ENCODE results near the gene ZBTB43. TPM values are rescaled to one million over a fixed set of nuclear protein-coding genes. Genes with fewer than 3 reads are reported as not detected.

The ZBTB43 gene
- total RNA-seq, 6 experiments from 2014 or later = 9.2 to 15.9 (median 13.6) TPM

DNA sequence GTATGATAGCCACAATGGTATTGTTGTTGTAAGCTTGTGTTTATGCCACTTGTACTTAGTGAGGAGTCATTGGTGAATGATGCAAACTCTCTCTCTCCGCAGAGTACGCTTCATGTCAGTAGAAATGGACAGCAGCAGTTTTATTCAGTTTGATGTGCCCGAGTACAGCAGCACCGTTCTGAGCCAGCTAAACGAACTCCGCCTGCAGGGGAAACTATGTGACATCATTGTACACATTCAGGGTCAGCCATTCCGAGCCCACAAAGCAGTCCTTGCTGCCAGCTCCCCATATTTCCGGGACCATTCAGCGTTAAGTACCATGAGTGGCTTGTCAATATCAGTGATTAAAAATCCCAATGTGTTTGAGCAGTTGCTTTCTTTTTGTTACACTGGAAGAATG, 74.4 kb downstream of the ZBTB43 start:
- TF ChIP-seq, protein P1, sequence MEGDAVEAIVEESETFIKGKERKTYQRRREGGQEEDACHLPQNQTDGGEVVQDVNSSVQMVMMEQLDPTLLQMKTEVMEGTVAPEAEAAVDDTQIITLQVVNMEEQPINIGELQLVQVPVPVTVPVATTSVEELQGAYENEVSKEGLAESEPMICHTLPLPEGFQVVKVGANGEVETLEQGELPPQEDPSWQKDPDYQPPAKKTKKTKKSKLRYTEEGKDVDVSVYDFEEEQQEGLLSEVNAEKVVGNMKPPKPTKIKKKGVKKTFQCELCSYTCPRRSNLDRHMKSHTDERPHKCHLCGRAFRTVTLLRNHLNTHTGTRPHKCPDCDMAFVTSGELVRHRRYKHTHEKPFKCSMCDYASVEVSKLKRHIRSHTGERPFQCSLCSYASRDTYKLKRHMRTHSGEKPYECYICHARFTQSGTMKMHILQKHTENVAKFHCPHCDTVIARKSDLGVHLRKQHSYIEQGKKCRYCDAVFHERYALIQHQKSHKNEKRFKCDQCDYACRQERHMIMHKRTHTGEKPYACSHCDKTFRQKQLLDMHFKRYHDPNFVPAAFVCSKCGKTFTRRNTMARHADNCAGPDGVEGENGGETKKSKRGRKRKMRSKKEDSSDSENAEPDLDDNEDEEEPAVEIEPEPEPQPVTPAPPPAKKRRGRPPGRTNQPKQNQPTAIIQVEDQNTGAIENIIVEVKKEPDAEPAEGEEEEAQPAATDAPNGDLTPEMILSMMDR (IDR thresholded peaks at IDR 0.05) = no peak
- no peaks in the 10 kb centered on the region for H3K9me3 Mint-ChIP-seq
- H3K36me3 Mint-ChIP-seq (ENCODE audit: low read depth) = peaks cover 21% of the 10 kb centered on the region
- peak overlapping the region; percentile 13; the same call in 1 of the 2 replicates for H3K27ac Mint-ChIP-seq
- H3K4me1 Mint-ChIP-seq (ENCODE audit: low read depth) = peaks cover 21% of the 10 kb centered on the region
- no peaks in the 10 kb centered on the region; the same call in 1 of the 2 replicates for H3K27me3 Mint-ChIP-seq (ENCODE audit: insufficient read depth)
- no peak overlapping the region for H3K4me3 Mint-ChIP-seq
- no peak for DNase-seq

DNA sequence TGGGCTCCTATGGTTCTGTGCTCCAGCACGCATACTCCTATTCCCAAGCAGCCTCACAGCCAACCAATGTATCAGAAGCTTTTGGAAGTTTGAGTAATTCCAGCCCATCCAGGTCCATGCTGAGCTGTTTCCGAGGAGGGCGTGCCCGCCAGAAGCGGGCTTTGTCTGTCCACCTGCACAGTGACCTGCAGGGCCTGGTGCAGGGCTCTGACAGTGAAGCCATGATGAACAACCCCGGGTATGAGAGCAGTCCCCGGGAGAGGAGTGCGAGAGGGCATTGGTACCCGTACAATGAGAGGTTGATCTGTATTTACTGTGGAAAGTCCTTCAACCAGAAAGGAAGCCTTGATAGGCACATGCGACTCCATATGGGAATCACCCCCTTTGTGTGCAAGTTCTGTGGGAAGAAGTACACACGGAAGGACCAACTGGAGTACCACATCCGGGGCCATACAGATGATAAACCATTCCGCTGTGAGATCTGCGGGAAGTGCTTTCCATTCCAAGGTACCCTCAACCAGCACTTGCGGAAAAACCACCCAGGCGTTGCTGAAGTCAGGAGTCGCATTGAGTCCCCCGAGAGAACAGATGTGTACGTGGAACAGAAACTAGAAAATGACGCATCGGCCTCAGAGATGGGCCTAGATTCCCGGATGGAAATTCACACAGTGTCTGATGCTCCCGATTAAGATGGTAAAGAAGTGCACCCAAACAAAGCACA, 75.5 kb downstream of the ZBTB43 start:
- no peak overlapping the region for H3K27ac Mint-ChIP-seq
- no peak for DNase-seq
- peaks cover 20% of the 10 kb centered on the region for H3K4me1 Mint-ChIP-seq (ENCODE audit: low read depth)
- TF ChIP-seq, protein P1 (IDR thresholded peaks at IDR 0.05) = no peak
- no peak overlapping the region for H3K4me3 Mint-ChIP-seq
- no peaks in the 10 kb centered on the region; the same call in 1 of the 2 replicates for H3K27me3 Mint-ChIP-seq (ENCODE audit: insufficient read depth)
- H3K36me3 Mint-ChIP-seq (ENCODE audit: low read depth) = peaks cover 21% of the 10 kb centered on the region
- H3K9me3 Mint-ChIP-seq = no peaks in the 10 kb centered on the region

DNA sequence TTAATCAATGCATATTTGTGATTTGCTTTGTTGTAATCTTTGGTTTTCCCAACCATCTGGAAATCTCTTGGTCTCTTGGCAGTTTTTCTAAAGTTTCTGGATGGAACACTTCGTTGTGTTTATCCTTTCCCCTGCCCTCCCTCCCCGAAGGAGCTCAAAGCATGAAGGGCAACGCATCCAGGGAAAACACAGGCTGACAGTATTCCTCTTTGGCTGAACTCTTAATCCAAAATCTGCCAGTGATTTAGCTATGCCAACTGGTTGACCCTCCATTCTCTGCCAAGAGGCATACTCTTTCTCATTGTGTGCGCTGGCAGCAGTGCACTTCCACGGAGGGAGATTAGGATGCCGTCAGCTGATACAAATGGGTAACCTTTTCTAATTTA, 76.1 kb downstream of the ZBTB43 start:
- DNase-seq = no peak
- Mint-ChIP-seq H3K27me3 (ENCODE audit: insufficient read depth) (no peaks in the 10 kb centered on the region; the same call in 1 of the 2 replicates), H3K36me3 (ENCODE audit: low read depth) (peaks cover 21% of the 10 kb centered on the region), H3K9me3 (no peaks in the 10 kb centered on the region), H3K4me1 (ENCODE audit: low read depth) (peaks cover 15% of the 10 kb centered on the region), H3K4me3 (no peak overlapping the region), H3K27ac (no peak overlapping the region)
- TF ChIP-seq, protein P1 (IDR thresholded peaks at IDR 0.05) = no peak

DNA sequence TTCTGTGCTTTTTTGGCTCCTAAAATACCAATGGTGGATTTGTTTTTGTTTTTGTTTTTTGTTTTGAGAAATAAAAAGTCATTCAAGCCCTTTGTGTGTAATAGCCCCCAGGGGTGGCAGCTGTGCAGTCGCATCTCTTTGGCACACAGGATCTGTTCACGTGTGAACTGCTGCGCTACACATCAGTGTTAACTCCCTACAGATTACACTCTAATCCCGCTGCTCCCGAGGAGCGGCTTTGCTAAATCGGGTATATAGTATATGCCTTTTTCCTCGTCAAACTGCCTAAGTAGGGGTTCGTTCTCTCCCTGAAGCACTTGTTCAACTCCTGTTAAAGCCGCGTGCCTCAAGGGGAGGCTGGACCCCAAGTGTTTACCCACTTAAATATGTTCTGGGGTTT, 77.9 kb downstream of the ZBTB43 start:
- H3K27ac Mint-ChIP-seq = no peak overlapping the region
- H3K9me3 Mint-ChIP-seq = no peaks in the 10 kb centered on the region

DNA sequence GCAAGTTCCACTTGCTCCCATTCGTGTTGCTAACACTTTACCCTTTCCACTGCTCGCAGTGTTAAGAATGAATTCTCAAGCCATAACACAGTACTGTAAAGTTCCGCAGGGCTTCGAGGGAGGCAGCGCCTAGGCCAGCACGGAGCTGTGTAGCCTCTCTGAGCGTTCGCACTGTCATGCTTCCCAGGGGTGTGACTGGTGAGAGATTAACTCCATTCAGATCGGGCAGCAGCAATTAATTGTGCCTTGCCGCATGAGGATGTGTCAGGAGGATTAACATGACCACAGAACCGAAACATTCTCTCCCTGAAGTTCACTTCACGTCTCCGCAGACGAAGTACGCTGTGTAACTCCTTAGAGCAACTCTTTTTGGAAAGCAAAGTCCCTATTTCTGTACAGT, 78.8 kb downstream of the ZBTB43 start:
- no peaks in the 10 kb centered on the region; the same call in 1 of the 2 replicates for H3K4me1 Mint-ChIP-seq (ENCODE audit: low read depth)
- H3K36me3 Mint-ChIP-seq (ENCODE audit: low read depth) = peaks cover 12% of the 10 kb centered on the region
- no peaks in the 10 kb centered on the region for H3K9me3 Mint-ChIP-seq
- H3K27ac Mint-ChIP-seq = peak overlapping the region; percentile 48; the same call in 1 of the 2 replicates
- no peak overlapping the region for H3K4me3 Mint-ChIP-seq
- H3K27me3 Mint-ChIP-seq (ENCODE audit: insufficient read depth) = peaks cover under 1% of the 10 kb centered on the region; the same call in 1 of the 2 replicates
- DNase-seq = no peak
- TF ChIP-seq, protein P1 (IDR thresholded peaks at IDR 0.05) = no peak

More for the DNA sequence above, 77.9 kb downstream of the ZBTB43 start:
- no peak overlapping the region for H3K4me3 Mint-ChIP-seq
- H3K4me1 Mint-ChIP-seq (ENCODE audit: low read depth) = no peaks in the 10 kb centered on the region; the same call in 1 of the 2 replicates
- DNase-seq = no peak
- no peaks in the 10 kb centered on the region; the same call in 1 of the 2 replicates for H3K27me3 Mint-ChIP-seq (ENCODE audit: insufficient read depth)
- TF ChIP-seq, protein P1 (IDR thresholded peaks at IDR 0.05) = no peak
- peaks cover 12% of the 10 kb centered on the region for H3K36me3 Mint-ChIP-seq (ENCODE audit: low read depth)

All from HFFc6 (cell line).